Inflammatory macrophage (primary cell): Measurements from ENCODE around the gene RGS7.
"Not testable (repeated sequence)": the region's sequence is repeated elsewhere in the genome, so short reads cannot be mapped to it uniquely, and the experiment has no call there.

ENCODE experiments used
- DNase-seq, 2 donors: peaks; one replicate each; pipeline ENCODE4 v3.0.0-alpha.2; 2020 to 2022

Gene RGS7

DNA sequence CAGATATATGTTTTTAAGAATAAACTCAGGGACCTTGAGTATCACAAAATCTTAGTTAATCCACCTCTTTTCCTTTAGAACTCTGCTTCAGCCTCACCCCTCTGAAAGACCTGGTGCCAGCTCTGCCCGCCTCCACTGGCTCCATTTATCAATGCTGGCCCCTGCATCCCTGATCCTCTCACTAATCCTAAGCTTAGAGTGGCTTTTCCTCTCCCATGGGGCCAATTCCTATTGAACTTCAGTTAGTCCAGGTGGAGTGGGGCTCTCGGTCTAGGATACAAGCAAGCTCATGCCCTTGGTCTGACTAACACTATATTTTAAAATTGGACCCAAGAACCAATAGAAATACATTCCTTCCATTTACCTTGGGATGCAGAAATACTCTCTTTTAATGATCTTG, 87.0 kb downstream of the RGS7 start:
- DNase-seq, result no peak

DNA sequence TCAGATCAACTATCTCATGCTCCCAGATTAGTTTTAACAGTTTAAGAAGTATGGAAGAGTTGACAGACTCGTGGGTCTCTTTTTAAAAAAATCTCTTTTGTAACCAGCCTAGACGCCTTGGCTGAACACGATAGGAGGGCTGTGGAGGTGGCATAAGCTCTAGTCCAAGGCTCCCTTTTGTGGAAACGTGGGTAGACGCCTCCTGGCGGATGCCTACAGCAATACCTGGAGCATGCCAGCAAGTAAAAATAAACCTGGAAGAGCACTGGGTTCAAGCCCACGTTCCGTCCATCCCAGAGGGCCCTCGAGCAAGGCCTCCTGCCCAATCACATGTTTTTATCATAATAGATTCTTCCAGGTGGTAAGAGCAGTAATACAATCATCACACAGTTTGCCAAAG, 87.9 kb downstream of the RGS7 start:
- DNase-seq, result no peak

DNA sequence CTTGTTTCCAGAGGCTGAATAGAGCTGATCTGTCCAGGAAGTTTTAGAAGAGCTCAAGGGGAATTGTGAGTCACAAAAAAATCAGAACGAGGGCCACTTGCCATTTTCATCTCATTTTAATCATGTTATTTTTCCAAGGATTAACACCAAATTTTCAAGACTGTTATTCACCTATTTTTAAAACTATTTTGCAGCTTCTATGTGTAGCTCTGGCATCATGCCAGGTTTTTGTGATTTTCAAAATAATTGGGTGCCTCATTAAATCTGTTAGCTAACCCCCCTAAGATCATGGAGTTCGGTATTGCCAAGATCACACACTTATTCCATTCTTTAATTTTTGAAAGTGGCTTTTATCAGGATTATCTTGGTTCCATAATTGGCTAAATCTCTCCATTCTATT, 90.9 kb downstream of the RGS7 start:
- no peak for DNase-seq

DNA sequence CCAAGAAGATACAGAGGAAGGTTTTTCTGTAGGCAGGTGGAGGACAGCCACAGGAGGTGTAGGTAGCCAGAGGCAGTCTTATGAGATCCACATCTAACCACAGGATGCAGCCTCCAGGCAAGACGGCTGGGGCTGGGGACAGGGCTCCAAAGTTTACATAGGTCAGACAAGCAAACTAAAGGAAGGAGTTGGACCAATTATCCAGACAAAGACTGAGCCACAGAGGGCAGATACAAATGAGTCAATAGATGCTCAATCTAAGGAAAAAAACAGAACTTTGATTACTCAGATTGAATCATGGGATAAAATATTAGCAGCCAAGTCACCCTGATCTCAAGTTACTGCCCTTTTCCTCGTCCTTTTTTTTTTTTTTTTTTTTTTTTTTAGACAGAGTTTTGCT, 91.6 kb downstream of the RGS7 start:
- DNase-seq, result no peak

DNA sequence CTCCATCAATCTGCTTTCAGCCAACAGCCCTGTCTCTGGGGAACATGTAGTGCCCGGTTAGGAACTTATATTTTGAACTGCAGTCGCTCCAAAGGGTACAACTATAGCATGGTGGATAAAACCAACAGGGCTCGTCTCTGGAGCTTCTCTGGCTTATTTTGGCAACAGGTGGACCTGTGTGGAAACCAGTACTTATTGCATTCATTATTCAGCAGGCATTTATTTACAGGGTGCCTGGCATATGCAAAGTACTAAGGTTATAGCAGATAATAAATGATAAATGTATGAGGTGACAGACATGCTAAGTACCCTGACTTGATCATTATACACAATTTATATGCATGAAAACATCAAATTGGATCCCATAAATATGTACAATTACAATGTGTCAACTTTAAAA, 93.7 kb downstream of the RGS7 start:
- DNase-seq, result no peak

DNA sequence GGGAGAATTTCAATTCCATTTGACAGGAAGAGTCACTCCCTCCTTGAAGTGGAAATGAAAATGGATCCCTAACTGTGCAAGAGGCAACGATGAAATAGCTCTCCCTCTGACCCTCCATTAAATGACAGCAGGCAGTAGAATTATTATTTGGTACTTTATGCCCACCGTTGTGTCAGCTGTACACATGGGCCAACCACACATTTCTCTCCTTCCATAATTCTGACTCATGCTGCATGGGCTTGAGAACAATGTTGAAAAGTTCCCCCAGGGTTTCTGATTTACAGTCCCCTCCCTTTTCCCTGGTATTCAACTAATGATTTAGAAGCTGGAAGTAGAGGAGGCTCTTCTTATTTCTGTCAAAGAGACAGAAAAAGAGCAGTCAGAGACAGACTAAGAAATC, 103.5 kb downstream of the RGS7 start:
- no peak for DNase-seq

DNA sequence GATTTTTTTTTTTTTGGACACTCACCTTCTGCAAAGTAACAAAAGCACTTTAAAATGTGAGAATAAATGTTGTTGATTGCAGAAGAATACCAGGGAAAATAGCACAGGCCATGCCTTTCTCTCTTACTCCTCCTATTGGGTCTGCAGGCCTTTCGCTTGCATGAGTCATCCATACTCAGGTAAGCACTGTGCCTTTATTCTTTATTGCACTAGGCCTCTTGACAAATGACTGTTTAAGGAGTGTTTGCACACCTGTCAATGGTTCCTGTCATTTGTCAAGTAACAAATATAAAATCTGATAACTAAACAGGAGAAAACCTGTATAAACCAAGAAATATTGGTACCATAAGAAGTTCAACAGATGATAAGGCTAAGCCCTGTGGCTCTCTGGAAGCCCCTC, 106.5 kb downstream of the RGS7 start:
- no peak for DNase-seq

DNA sequence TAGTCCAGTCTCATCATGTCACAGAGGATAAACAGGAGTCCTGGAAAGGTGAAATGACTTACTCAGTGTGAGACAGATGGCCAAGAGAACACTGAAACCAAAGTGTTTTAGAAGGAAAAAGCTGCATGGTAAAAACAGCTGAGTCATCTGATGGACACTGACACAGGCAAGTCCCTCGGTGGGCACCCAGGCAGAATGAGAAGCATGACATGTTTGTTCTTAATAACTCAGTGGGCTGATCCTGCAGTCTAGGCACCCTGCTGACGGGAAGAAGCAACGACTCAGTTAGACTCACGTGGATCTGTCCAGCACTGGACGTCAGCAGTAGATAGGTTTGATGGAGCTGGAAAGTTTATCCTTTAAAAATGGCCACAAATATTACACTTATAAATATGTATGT, 116.9 kb downstream of the RGS7 start:
- no peak for DNase-seq

DNA sequence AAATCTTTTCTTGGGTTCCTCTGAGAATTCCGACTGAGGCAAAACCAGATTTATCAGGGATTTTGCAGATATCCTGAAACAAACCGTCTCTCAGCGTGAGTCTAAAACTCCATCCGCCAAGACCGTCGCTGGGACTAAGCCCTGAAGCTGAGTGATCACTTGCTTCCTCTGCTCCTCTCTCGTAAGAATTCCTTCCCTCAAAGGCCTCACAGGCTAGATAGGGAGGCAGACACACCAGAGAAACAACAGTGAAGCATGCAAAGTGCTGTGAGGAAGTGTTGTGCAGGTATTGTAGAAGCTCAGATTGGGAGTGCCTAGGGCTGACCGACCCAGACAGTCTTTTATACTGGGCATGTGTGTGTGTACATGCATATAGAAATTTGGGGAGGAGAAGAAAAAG, 119.1 kb downstream of the RGS7 start:
- no peak for DNase-seq

DNA sequence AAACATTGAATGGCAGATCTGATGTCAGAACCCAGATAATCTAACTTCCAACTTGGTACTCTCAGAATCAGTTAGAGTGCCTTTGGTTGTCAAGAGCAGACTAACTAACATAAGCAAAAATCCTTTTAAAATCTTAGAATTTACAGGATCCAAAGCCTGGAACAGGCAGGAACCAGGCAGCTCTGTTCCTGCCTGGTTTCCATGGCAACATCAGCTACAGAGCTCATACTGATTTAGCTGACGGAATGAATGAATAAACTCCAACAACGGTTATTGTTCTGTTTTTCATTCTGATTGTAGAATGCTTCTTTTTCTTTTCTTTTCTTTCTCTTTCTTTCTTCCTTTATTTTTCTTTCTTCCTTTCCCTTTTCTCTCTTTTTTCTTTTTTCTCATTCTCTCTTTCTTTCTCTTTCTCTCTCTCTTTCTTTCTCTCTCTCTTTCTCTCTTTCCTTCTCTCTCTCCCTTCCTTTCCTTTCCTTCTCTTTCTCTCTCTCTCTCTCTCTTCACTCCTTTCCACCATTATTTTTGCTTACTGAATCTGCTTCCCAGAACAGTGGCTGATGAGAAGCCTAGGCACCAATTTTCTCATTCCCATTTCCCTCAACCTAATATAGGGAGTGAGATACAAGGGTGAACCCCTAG, 121.6 kb downstream of the RGS7 start:
- DNase-seq, result no peak

DNA sequence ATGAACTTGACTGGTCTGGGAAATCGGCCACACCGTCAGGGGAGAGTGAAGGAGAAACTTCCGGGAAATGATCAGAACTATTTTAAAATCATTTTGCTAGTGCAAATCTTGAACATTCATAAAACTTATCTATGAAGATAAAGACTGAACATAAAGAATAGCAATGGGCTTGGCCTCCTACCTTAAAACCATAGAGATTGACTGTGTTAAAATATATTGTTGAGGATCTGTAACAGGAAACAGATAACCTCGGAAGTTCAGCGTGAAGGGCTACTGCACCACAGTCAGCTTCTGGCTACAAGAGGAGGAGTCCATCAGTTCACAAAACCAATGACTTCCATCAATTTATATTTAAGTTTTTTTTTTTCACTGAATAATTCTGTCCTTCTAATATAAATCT, 127.3 kb downstream of the RGS7 start:
- no peak for DNase-seq

DNA sequence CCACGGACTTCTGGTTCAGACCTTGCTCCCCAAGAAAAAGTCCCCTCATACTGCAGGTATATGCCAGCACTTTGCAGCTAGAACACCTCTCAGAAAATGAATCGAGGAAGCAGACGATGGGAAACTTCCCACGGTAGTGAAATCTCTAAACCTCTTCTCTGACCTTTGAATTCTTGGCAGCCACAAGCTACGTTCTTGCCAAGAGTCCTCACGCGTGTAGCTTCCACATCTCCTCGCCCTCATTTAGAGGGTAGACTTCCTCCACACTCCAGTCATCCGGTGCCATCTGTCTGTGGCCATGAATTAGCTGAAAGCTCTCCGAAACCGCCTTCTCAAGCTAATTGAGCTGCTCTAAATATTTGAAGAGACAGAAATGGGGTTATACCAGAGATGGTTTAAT, 127.8 kb downstream of the RGS7 start:
- no peak for DNase-seq

DNA sequence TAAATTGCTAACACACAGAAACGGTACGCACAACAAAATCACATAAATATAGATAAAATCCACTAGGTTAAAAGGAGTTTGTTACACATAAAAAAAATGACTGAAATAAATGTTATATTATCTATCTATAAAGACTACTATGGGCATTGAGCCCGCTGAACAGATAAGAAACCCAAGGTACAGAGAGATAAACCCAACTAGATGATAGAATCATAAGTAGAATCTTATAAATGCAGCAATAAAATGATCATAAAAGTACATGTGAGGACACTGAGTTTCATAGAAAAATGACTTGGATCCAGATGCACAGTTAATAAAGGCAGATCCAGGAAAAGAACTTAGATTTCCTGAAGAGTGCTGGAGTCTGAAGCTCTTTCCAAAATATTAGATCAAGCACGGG, 128.7 kb downstream of the RGS7 start:
- DNase-seq, result no peak

DNA sequence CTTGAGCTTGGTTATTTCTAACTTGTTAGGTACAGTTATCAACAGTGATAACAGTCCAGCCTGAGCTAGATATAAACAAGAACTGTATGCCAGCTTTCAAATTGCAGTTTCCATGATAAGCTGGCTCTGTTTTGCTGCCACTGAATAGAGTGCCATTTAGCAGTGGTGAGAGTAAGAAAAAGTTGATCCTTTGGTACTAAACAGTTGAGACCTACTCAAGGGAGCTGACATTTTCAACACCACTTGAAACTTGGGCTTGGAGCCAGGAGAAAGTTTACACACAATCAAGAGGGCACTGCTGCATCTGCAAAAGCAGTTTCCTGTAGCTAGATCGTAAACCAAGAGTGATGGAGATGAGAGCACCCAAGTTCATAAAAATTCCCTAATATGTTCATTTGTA, 131.3 kb downstream of the RGS7 start:
- DNase-seq, result no peak

DNA sequence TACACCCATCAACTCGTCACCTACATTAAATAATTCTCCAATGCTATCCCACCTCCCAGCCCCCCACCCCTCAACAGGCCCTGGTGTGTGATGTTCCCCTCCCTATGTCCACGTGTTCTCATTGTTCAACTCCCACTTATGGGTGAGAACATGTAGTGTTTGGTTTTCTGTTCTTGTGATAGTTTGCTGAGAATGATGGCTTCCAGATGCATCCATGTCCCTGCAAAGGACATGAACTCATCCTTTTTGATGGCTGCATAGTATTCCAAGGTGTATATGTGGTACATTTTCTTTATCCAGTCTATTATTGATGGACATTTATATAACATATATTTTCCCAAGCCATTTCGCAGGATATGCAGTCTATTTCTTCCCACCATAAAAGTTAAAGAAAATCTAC, 132.8 kb downstream of the RGS7 start:
- DNase-seq, result not testable (repeated sequence)

DNA sequence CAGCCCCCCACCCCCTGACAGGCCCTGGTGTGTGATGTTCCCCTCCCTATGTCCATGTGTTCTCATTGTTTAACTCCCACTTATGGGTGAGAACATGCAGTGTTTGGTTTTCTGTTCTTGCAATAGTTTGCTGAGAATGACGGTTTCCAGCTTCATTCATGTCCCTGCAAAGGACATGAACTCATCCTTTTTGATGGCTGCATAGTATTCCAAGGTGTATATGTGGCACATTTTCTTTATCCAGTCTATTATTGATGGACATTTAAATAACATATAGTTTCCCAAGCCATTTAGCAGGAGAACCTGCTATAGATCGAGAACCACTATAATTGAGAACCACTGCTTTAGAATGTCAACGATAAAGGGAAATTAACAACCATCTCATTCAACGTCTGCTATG, 134.2 kb downstream of the RGS7 start:
- DNase-seq, result not testable (repeated sequence)

DNA sequence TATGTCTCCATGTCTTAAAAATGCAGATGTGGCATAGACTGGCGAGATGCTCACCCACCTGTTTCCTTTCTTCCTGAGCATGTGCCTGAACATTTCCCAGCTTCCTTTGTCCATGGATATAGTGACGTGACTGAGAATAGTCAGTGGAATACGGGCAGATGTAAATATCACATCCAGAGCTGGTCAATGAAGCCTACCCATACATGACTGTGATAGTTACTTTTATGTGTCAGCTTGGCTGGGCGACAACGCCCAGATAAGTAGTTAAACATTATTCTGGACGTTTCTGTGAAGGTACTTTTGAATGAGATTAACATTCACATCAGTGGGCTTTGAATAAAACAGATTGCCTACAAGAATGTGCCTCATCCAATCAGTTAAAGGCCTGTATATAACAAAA, 135.7 kb downstream of the RGS7 start:
- no peak for DNase-seq

DNA sequence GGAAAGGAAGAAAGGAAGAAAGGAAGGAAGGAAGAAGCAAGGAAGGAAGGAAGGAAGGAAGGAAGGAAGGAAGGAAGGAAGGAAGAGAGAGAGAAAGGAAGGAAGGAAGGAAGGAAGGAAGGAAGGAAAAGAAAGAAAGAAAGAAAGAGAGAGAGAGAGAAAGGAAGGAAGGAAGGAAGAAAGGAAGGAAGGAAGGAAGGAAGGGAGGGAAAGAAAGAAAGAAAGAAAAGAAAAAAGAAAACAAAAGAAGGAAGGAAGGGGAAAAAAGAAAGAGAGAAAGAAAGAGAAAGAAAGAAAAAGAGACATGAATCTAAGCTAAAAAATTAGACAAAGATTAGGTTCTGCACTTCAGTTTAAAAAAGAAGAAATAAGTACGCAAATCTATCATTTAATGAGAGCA, 136.1 kb downstream of the RGS7 start:
- not testable (repeated sequence) for DNase-seq

DNA sequence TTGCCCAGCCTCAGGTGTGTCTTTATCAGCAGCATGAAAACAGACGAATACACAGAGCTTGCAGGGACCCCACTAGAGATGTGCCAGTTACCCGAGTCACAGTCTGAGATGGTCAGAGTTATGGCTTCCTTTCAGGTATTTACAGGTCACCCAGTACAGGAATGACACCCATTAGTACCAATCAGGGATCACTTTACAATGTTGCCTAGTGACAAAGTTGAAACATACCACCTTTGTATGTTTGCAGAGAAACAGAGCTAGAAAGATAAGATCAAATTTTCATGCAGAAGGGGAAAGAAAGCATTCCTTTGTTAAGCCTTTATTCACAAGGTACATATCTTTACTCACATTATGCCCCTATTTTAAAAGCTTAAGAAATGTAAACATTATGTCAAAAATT, 137.6 kb downstream of the RGS7 start:
- DNase-seq, result no peak

DNA sequence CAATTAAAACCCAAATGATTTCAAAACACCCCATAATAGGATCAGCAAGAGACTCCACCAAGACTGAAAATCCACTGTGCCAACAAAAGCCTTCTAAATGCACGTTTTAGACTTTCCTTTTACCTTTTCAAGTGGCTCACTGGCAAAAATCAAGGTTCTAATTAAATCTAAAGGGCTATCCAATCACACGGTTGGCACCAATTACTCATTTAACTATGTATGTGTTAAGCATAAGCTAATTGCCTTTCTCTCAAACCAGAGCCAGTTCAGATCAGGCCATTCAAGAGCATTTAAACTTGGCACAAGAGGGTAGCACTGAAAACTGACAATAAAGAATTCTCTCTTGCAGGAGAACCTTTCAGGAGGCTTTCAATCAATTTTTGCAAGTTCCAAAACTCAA, 139.5 kb downstream of the RGS7 start:
- no peak for DNase-seq

DNA sequence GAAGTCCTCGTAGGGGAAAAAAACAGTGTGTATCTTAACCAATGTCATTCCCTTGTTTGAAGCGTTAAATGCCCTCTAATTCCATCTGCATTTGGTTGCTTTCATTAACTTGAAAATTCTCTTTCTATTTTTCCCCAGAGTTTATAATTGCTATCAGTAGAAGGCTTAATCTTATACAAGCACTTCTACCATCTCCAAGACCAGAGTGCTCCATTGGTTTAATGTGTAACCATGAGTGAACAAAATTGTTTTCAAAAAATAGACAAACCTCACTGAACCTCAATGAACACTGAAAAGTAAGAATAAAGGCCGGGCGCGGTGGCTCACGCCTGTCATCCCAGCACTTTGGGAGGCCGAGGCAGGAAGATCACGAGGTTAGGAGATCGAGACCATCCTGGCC, 141.3 kb downstream of the RGS7 start:
- no peak for DNase-seq

DNA sequence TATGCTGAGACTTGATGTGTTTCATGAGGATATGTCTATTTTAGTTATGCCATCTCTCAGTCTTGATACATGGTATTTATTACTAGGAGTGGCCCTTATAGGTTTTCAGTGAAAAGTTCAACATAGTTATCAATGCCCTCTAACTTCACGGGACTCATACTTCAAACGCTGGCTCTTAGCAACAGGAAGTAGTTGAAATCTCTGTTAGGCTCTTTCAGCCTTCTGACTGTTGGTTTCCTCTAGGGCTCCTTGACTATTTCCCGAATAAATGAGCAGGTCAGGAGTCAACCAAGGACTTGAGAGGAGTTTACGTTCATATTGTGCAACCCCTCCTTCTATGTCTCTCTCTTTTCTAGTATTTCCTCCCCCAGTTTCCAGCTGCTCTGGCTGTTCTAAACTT, 141.8 kb downstream of the RGS7 start:
- no peak for DNase-seq

DNA sequence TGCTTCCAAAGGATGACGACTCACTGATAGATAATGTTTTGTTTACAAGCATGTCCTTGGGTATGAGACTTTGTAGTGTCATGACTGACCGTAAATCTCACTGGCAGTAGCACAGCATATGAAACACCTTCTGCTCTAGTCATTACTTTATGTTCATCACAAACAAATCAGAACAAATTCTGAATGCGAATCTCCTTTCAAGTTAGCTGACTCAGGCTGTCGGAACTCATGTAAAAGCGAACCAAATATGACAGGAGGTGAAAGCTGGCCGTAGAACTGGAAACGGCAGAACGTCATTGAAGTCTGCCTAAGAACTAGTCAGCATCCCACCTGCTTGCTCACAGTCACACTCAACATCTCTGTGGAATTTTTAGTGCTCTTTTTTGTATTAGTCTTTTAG, 143.9 kb downstream of the RGS7 start:
- no peak for DNase-seq

DNA sequence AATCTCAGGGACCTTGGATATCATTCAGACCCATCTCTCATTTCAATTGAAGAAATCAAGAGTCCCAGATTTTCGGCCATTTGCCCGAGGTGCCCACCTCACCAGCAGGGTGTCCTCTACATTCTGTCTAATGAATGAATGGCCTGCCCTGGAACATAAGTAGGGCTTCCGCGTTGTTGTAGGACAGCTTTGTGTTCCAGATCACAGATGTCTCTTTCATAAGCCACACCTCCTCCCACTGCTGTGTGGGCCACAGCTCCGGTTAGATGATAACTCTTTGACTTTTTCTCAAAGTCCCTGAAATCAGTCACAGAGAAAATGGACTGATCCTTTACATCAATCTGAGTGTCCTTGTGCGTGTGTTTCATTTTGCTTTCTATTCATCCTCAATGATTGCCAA, 144.4 kb downstream of the RGS7 start:
- DNase-seq, result no peak

DNA sequence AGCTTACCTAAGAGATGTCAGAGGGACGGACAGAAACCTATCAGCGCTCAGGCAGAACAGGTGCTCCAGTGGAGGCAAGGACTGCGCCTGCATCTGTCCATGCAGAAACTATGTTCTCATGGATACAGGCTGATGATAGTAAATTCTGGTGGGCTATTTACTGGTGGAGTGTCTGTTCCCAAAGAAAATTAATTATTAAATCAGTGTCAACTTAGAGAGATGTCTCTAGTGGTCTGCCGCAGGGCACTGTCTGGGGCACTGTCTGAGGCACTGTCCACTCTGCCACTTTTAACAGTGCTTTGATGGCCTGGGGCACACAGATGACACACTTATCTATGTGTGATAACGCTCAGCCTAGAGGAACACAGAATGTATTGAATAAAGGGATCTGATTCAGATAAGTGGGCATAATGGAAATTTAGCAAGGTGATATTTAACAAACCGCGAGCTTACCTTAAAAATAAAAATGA, 148.1 kb downstream of the RGS7 start:
- DNase-seq, result no peak

DNA sequence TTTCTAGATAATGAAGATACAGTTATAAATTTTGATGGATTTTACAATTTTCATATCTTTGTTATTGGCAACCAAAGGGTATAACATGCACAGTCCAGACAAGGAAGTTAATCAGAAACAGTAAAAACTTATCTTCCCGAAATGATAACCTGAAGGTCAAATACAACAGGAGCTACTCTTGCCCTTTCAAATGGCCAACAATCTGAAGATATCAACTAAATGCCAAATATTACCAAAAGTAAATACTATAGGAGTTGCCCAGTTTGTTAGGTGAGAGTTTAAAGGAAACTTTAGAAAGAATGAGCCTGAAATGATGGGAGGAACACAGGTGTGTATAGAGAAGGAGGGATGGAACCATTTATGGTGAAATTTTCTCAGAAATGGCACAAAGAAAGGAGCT, 153.2 kb downstream of the RGS7 start:
- DNase-seq, result no peak
